ENCODE measurements around the gene ATP6V0C. TPM values are rescaled to one million over a fixed set of nuclear protein-coding genes. Genes with fewer than 3 reads are reported as not detected.

The ATP6V0C gene
- total and polyA plus RNA-seq, 2 donors from 2014 or later = 303 to 520 TPM

GRCh38 chr16:2468233-2468724 lies 45.5 kb upstream of the ATP6V0C start:
- no peaks in the 10 kb centered on the region for H3K27me3 ChIP-seq (ENCODE audit: control insufficient read depth, insufficient read depth, low read length)
- no peak overlapping the region for H3K9ac ChIP-seq (ENCODE audit: low read length in 3 of 3)
- DNase-seq (peak in 3 of 5 donors; percentile 44 to 82 (median 64)), FAIRE-seq (no peak)
- peaks cover 0 to 21% (median 0%) of the 10 kb centered on the region in 3 donors for H3K4me1 ChIP-seq (ENCODE audit: control insufficient read depth in 2 of 3, insufficient read depth in 2 of 3, low read depth in 1 of 3, low read length in 3 of 3)
- no peak overlapping the region for H3K27ac ChIP-seq (ENCODE audit: low read depth in 2 of 2, low read length in 2 of 2)
- no peaks in the 10 kb centered on the region for H3K9me3 ChIP-seq (ENCODE audit: control insufficient read depth in 2 of 3, insufficient read depth in 1 of 3, low read length in 3 of 3)
- no peaks in the 10 kb centered on the region for H3K36me3 ChIP-seq (ENCODE audit: control insufficient read depth in 2 of 3, insufficient read depth in 3 of 3, low read length in 3 of 3)
- TF ChIP-seq CTCF (IDR thresholded peaks at IDR 0.05; ENCODE audit: borderline replicate concordance, extremely low read depth, insufficient read depth) = no peak
- H3K4me3 ChIP-seq (ENCODE audit: low read length in 3 of 3) = peak overlapping the region in 1 of 3 donors; percentile 43
- intact Hi-C loops (cut with DNase I) = no loop called here

- intact Hi-C loops (cut with DNase I) = no loop called here
- H3K9me3 ChIP-seq (ENCODE audit: control insufficient read depth in 2 of 3, insufficient read depth in 1 of 3, low read length in 3 of 3) = no peaks in the 10 kb centered on the region
- no peak for FAIRE-seq
- peak in 4 of 5 donors; percentile 58 to 87 (median 68) for DNase-seq
- H3K27ac ChIP-seq (ENCODE audit: low read depth in 2 of 2, low read length in 2 of 2) = no peak overlapping the region
- TF ChIP-seq CTCF (IDR thresholded peaks at IDR 0.05; ENCODE audit: borderline replicate concordance, extremely low read depth, insufficient read depth) = no peak
- no peak overlapping the region for H3K9ac ChIP-seq (ENCODE audit: low read length in 3 of 3)
- peaks cover 0 to 24% (median 0%) of the 10 kb centered on the region in 3 donors for H3K4me1 ChIP-seq (ENCODE audit: control insufficient read depth in 2 of 3, insufficient read depth in 2 of 3, low read depth in 1 of 3, low read length in 3 of 3)
- H3K27me3 ChIP-seq (ENCODE audit: control insufficient read depth, insufficient read depth, low read length) = no peaks in the 10 kb centered on the region
- no peaks in the 10 kb centered on the region for H3K36me3 ChIP-seq (ENCODE audit: control insufficient read depth in 2 of 3, insufficient read depth in 3 of 3, low read length in 3 of 3)
- H3K4me3 ChIP-seq (ENCODE audit: low read length in 3 of 3) = no peak overlapping the region
Observed at GRCh38 chr16:2468725-2469398, 44.9 kb upstream of the ATP6V0C start.

GRCh38 chr16:2469399-2470233 lies 44.1 kb upstream of the ATP6V0C start:
- H3K27me3 ChIP-seq (ENCODE audit: control insufficient read depth, insufficient read depth, low read length) = no peaks in the 10 kb centered on the region

More at GRCh38 chr16:2469399-2470233, 44.1 kb upstream of the ATP6V0C start:
- no peak for TF ChIP-seq CTCF (IDR thresholded peaks at IDR 0.05; ENCODE audit: borderline replicate concordance, extremely low read depth, insufficient read depth)
- H3K9ac ChIP-seq (ENCODE audit: low read length in 3 of 3) = no peak overlapping the region
- peak in 1 of 5 donors; percentile 65 for DNase-seq
- H3K9me3 ChIP-seq (ENCODE audit: control insufficient read depth in 2 of 3, insufficient read depth in 1 of 3, low read length in 3 of 3) = no peaks in the 10 kb centered on the region
- peaks cover 0 to 30% (median 0%) of the 10 kb centered on the region in 3 donors for H3K4me1 ChIP-seq (ENCODE audit: control insufficient read depth in 2 of 3, insufficient read depth in 2 of 3, low read depth in 1 of 3, low read length in 3 of 3)
- H3K27ac ChIP-seq (ENCODE audit: low read depth in 2 of 2, low read length in 2 of 2) = no peak overlapping the region
- H3K36me3 ChIP-seq (ENCODE audit: control insufficient read depth in 2 of 3, insufficient read depth in 3 of 3, low read length in 3 of 3) = no peaks in the 10 kb centered on the region
- intact Hi-C loops (cut with DNase I) = no loop called here
- H3K4me3 ChIP-seq (ENCODE audit: low read length in 3 of 3) = no peak overlapping the region
- FAIRE-seq = no peak
